Stimulated activated CD8-positive, alpha-beta memory T cell treated with anti-CD3 and anti-CD28 coated beads, Interleukin-15, amount 100 ng/mL, for 4 hours (primary cell): Measurements from ENCODE around the gene ISOC1.

Experiments used
- DNase-seq, 2 donors: peaks; one replicate each; pipeline ENCODE4 v3.0.0-alpha.2; 2020; ENCODE audit warnings: low read depth in 2 of 2

ISOC1 gene

DNA sequence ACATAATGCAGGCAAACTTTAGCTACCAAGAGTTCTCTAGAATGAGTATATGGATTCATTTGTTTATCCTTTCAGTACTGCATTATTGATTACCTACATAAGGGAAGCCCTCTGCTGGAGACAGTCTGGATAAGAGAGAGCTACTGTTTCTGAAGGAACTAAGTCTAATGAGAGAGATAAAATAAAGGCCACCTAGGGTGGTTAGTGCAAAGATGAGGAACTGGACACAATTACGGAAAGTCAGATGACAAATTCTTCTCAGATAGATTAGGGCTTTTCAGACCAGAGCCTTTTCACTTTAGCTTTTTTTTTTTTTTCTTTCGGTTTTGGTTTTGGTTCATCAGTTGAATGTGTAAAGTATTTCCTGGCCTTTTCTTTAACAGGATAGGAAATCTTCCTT is 31.3 kb downstream of the ISOC1 start:
- no peak for DNase-seq

DNA sequence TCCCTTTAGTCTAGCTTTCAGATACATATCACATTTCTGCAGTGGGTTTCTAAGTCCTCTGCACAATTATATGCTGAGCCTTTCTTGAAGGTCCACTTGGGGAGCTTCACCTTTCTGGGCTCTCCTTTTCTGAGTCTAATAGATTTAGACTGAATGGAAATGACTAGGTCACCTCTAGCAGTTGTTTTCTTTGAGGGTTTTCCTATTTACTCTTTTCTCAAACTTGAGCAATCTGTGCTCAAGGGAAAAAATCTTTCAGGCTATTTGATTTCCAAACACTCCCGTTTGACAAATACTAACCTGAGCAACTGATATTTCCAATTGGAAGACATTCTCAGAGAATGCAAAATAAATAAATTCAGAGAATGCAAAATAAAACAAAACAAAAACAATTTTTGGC is 39.0 kb downstream of the ISOC1 start:
- no peak for DNase-seq

DNA sequence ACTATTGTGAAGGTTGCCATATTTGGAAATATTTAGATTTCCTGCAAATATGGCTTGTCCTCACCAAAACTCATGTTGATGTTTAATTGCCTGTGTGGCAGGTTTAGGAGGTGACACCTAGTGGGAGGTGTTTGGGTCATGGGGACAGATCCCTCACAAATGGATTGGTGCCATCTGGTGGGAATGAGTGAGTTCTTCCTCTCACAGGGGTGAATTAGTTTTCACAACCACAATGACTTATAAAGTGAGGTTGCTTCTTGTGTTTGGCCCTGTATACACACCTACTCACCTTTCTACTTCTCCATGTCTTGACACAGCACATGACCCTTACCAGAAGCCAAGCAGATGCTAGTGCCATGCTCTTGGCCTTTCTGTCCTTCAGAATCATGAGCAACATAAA is 41.1 kb downstream of the ISOC1 start:
- DNase-seq = no peak

DNA sequence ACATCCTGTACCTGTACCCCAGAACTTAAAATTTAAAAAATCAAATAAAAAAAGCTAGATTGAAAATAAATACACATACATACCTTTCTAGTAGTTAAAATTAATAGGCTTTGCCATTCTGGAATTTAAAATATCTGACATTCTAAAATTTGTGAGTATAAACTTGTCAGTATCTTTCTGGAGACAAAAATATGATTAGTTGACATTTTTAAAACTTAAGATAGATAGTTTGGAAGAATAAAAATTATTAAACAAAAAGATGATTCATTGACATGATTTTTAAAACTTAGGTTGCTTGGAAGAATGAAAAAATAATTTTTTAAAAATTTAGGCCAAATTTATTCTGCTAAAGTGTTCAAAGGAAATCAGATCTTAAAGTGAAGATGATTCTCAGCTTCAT is 43.1 kb downstream of the ISOC1 start:
- DNase-seq = no peak

DNA sequence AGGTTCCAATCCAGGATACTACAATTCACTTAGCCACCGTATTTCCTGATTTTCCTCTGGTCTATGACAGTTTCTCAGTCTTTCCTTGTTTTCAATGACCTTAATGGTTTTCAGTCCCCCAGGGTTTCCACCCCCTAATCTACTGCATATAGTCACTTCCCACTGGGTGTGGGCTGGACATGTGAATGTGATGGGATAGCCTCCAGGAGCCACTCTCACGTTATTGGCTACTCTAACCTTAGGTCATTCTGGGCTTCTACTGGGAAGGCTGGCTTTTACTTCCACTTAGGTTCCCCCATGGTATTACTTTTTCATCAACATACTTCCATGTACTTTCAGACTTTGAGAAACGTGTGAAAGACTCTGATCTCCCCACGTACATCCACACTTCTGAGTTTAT is 46.5 kb downstream of the ISOC1 start:
- no peak for DNase-seq

DNA sequence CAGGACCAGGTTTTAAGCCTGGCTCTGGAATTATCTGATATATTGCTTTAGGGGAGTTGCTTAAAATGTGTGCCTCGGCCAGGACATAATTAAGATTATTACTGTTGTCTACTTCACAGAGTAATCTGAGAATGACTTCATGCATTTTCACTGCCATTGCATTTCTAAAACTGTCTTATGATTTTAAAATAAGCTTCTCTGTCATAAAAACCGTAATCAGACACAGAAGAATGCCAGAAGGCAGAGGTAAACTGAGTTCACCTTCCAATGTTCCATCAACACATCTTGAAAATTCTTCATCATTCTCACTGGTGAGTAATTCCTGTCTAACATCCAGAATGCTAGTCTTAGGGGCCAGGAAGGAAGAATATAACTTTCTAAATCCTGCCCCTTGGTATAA is 47.1 kb downstream of the ISOC1 start:
- no peak for DNase-seq

DNA sequence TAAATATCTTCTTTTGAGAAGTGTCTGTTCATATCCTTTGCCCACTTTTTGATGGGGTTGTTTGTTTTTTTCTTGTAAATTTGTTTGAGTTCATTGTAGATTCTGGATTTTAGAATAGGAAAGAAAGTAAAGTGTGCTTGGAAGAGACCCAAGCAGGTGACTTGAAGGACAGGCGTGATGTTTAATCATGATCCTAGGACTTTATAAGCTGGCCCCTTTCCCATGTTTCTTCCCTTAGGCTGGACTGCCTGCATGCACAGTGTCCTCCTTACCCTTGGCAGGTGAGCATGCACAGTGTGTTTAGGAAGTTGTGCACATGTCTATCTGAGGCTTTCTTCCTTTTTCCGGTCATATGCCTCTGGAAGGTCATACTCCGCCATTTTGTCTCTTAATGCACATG is 61.3 kb downstream of the ISOC1 start:
- no peak for DNase-seq

DNA sequence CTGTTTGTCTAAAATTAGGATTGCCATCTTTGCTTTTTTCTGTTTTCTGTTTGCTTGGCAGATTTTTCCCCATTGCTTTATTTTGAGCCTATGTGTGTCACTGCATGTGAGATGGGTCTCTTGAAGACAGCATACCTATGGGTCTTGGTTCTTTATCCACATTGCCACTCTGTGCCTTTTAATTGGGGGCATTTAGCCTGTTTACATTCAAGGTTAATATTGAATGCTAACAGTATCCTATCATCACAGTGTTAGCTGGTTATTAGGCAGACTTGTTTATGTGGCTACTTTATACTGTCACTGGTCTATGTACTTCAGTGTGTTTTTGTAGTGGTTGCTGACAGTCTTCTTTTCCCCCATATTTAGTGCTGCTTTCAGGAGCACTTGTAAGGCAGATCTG is 67.3 kb downstream of the ISOC1 start:
- no peak for DNase-seq
